Sigmoid colon (tissue), 7 donors: ENCODE measurements around the gene NELFB. TPM values are rescaled to one million over a fixed set of nuclear protein-coding genes. Genes with fewer than 3 reads are reported as not detected.
A peak's percentile ranks its signal among the peaks of the same experiment; 100 is the strongest.
"Not testable (repeated sequence)": the region's sequence is repeated elsewhere in the genome, so short reads cannot be mapped to it uniquely, and the experiment has no call there.

Source experiments
- DNase-seq: peaks from one replicate; pipeline ENCODE4 v3.0.0-alpha.2; 2019
- H3K27ac ChIP-seq, 4 donors: fragments of 200-600 bp; sonication (generic); one replicate each; pipeline ENCODE4 v1.5.1; 2016 to 2019; ENCODE audit warnings: mild to moderate bottlenecking in 1 of 4
- H3K27me3 ChIP-seq, 3 donors: fragments of 200-600 bp; sonication (generic); one replicate each; pipeline ENCODE4 v1.5.1; 2019; ENCODE audit warnings: mild to moderate bottlenecking in 1 of 3
- H3K36me3 ChIP-seq, 4 donors: fragments of 200-600 bp; sonication (generic); one replicate each; pipeline ENCODE4 v1.5.1; 2016 to 2019
- H3K4me1 ChIP-seq, 4 donors: fragments of 200-600 bp; sonication (generic); one replicate each; pipeline ENCODE4 v1.5.1; 2017 to 2019
- H3K4me3 ChIP-seq, 4 donors: fragments of 200-600 bp; sonication (generic); one replicate each; pipeline ENCODE4 v1.5.1; 2017 to 2019; ENCODE audit warnings: mild to moderate bottlenecking in 2 of 4, moderate library complexity in 1 of 4
- H3K9me3 ChIP-seq, 4 donors: fragments of 200-600 bp in 3 of 4; sonication (generic) in 3 of 4; one replicate each; pipeline versions ENCODE4 v1.5.1 to v1.6.1; 2013 to 2019
- EP300 ChIP-seq, 4 donors: sonication (generic); formaldehyde crosslinking; IDR thresholded peaks; one replicate each; pipeline ENCODE4 v1.6.1; 2017; ENCODE audit warnings: antibody characterized with exemption in 4 of 4
- POLR2A ChIP-seq, 2 donors: fragments of 450-650 bp; IDR thresholded peaks; one replicate each; pipeline ENCODE4 v1.6.1; 2016; ENCODE audit warnings: antibody characterized with exemption in 2 of 2, mild to moderate bottlenecking in 2 of 2, moderate library complexity in 2 of 2
- POLR2AphosphoS5 ChIP-seq, 4 donors: sonication (generic); formaldehyde crosslinking; IDR thresholded peaks; one replicate each; pipeline ENCODE4 v1.6.1; 2017; ENCODE audit warnings: antibody characterized with exemption in 4 of 4
- whole genome bisulfite sequencing, 2 donors: extraction: QIAGEN DNeasy Blood & Tissue Kit; methylation state at CpG; one replicate each; pipeline ENCODE4 v1.1.7; 2013; 5-methylcytosine and 5-hydroxymethylcytosine counted together
- intact Hi-C: fragments of 100-400 bp; cut with DNase I; formaldehyde crosslinking; loops from one replicate; pipeline ENCODE4 v1.15.1; 2023
- polyA plus RNA-seq, 3 donors: library from polyadenylated mRNA; stranded (reverse); fragments of 200-250 nt; gene quantifications; one replicate each; pipeline ENCODE4 v1.2.3, GENCODE V29; 2013
- total RNA-seq, 4 donors: library from RNA; depleted of rRNA; stranded (reverse); fragments of >200 nt; gene quantifications; one replicate each; pipeline ENCODE4 v1.1.0, GENCODE V29; 2016
- TF ChIP-seq, protein P1 (sequence below), 4 experiments: fragments of 450-650 bp in 3 of 4; fragments of 200-600 bp in 1 of 4; IDR thresholded peaks; one replicate each; pipeline ENCODE4 v1.5.1; 2016 to 2019; ENCODE audit warnings: antibody characterized with exemption in 4 of 4, mild to moderate bottlenecking in 3 of 4, moderate library complexity in 2 of 4
- donor health status: healthy with polysubstance abuse.
- donor health status: Bipolar disorder and iron deficiency.
- donor health status: healthy.

The NELFB gene
- total and polyA plus RNA-seq, 7 donors = 24.7 to 70.5 (median 36.5) TPM

DNA sequence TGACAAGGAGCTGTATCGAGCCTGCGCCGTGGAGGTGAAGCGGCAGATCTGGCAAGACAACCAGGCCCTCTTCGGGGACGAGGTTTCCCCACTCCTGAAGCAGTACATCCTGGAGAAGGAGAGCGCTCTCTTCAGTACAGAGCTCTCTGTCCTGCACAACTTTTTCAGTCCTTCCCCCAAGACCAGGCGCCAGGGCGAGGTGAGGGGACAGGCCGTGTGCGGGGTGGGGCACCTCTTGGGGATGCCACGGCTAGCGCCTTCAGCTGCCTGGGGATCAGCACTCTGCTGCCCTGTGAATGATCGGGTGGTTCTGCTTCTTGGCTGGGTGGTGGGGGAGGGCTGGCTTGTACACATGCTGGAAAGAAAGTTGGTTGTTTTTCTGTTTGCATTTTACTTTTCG lies 1.7 kb downstream of the NELFB start:
- Histone ChIP-seq H3K4me3 (no peak overlapping the region), H3K27me3 (peaks cover 0 to under 1% (median 0%) of the 10 kb centered on the region in 3 donors), H3K36me3 (peaks cover 0 to 31% (median 12%) of the 10 kb centered on the region in 4 donors), H3K9me3 (no peaks in the 10 kb centered on the region), H3K4me1 (peaks cover 0 to 27% (median 26%) of the 10 kb centered on the region in 4 donors), H3K27ac (no peak overlapping the region)
- no peak for DNase-seq
- intact Hi-C loops = no loop called here
- 89 to 94% methylated on average over 15 of the region's 15 CpGs for WGBS, 2 donors
- TF ChIP-seq, protein P1, sequence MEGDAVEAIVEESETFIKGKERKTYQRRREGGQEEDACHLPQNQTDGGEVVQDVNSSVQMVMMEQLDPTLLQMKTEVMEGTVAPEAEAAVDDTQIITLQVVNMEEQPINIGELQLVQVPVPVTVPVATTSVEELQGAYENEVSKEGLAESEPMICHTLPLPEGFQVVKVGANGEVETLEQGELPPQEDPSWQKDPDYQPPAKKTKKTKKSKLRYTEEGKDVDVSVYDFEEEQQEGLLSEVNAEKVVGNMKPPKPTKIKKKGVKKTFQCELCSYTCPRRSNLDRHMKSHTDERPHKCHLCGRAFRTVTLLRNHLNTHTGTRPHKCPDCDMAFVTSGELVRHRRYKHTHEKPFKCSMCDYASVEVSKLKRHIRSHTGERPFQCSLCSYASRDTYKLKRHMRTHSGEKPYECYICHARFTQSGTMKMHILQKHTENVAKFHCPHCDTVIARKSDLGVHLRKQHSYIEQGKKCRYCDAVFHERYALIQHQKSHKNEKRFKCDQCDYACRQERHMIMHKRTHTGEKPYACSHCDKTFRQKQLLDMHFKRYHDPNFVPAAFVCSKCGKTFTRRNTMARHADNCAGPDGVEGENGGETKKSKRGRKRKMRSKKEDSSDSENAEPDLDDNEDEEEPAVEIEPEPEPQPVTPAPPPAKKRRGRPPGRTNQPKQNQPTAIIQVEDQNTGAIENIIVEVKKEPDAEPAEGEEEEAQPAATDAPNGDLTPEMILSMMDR (IDR thresholded peaks at IDR 0.05) = no peak
- no peak for TF ChIP-seq EP300 (IDR thresholded peaks at IDR 0.05)
- no peak for TF ChIP-seq POLR2A (IDR thresholded peaks at IDR 0.05)
- no peak for TF ChIP-seq POLR2AphosphoS5 (IDR thresholded peaks at IDR 0.05)

DNA sequence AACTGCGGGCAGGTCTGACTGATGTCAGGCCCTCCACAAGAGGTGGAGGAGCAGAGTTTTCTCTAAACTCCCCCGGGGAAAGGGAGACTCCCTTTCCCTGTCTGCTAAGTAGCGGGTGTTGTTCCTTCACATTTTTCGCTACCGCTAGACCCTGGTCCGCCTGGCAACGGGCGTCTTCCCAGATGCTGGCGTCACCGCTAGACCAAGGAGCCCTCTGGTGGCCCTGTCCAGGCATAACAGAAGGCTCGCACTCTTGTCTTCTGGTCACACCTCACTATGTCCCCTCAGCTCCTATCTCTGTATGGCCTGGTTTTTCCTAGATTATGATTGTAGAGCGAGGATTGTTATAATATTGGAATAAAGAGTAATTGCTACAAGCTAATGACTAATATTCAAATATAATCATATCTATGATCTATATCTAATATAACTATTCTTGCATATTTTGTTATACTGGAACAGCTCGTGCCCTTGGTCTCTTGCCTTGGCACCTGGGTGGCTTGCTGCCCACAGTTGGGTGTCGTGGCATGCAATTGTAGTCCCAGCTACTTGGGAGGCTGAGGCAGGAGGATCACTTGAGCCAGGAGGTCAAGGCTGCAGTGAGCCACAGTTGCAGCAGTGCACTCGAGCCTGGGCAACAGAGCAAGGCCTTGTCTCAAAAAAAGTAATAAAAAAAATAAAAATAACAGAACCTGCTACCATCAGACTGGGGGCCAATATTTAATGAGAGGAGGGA lies 7.2 kb downstream of the NELFB start:
- DNase-seq = not testable (repeated sequence)
- 35 to 49% methylated on average over 15 of the region's 15 CpGs for WGBS, 2 donors
- H3K36me3 ChIP-seq = peaks cover 9 to 63% (median 41%) of the 10 kb centered on the region in 4 donors

DNA sequence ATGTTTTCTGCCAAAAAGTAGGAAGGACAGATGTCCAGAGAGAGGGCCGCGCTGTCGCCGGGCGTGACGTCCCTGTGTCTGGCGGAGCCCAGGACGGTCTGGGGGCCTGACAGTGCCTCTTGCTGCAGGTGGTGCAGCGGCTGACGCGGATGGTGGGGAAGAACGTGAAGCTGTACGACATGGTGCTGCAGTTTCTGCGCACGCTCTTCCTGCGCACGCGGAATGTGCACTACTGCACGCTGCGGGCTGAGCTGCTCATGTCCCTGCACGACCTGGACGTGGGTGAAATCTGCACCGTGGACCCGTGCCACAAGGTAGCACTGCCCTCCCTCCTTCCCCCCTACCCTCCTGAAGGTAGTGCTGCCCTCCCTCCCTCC lies 7.8 kb downstream of the NELFB start:
- peaks cover 9 to 64% (median 41%) of the 10 kb centered on the region in 4 donors for H3K36me3 ChIP-seq
- no peak overlapping the region for H3K27ac ChIP-seq
- DNase-seq = no peak
- no peak overlapping the region for H3K4me3 ChIP-seq
- no peaks in the 10 kb centered on the region for H3K27me3 ChIP-seq
- TF ChIP-seq EP300 (IDR thresholded peaks at IDR 0.05) = no peak
- no peak for TF ChIP-seq POLR2A (IDR thresholded peaks at IDR 0.05)
- TF ChIP-seq, protein P1 (IDR thresholded peaks at IDR 0.05) = no peak
- no peak for TF ChIP-seq POLR2AphosphoS5 (IDR thresholded peaks at IDR 0.05)
- intact Hi-C loops = no loop called here
- H3K4me1 ChIP-seq = no peaks in the 10 kb centered on the region
- H3K9me3 ChIP-seq = no peaks in the 10 kb centered on the region
- WGBS, 2 donors = 93 to 94% methylated on average over 24 of the region's 24 CpGs

More for the DNA sequence above, 7.2 kb downstream of the NELFB start:
- H3K9me3 ChIP-seq, intact Hi-C loops, H3K27ac ChIP-seq, H3K27me3 ChIP-seq, H3K4me3 ChIP-seq, H3K4me1 ChIP-seq: not testable (repeated sequence)
- TF ChIP-seq, protein P1 (IDR thresholded peaks at IDR 0.05) = peak in 3 of 4 experiments; percentile 35 to 51 (median 36)

DNA sequence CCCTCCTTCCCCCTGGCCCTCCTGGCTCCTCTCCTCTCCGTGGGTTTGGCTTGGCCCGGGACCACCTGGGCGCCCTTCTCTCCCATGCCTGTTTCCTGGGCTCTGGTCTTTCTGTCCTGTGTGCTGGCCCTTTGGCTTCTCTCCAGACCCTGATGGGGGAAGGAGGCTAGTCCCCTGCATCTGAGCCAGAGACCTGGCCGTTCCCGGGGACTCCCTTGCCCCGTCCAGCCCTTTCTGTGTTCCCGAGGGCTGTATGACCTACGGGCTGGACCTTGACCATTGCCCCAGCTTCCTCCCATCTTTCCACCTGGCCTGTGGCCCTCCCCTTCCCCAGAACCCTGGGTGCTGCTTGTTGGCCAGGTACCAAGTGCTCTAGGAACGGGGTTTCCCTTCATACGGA lies 8.4 kb downstream of the NELFB start:
- no peak overlapping the region for H3K4me3 ChIP-seq
- peaks cover 0 to 5% (median 3%) of the 10 kb centered on the region in 4 donors for H3K4me1 ChIP-seq
- WGBS, 2 donors = 84 to 86% methylated on average over 10 of the region's 10 CpGs
- no peak overlapping the region for H3K27ac ChIP-seq
- no peak for DNase-seq
- H3K9me3 ChIP-seq = no peaks in the 10 kb centered on the region
- intact Hi-C loops = no loop called here
- TF ChIP-seq EP300 (IDR thresholded peaks at IDR 0.05) (no peak), POLR2AphosphoS5 (IDR thresholded peaks at IDR 0.05) (no peak), POLR2A (IDR thresholded peaks at IDR 0.05) (no peak)
- TF ChIP-seq, protein P1 (IDR thresholded peaks at IDR 0.05) = no peak
- peaks cover 9 to 62% (median 41%) of the 10 kb centered on the region in 4 donors for H3K36me3 ChIP-seq
- no peaks in the 10 kb centered on the region for H3K27me3 ChIP-seq
